CD14-positive monocyte (primary cell): ENCODE results near the gene SRGAP1. TPM values are rescaled to one million over a fixed set of nuclear protein-coding genes. Genes with fewer than 3 reads are reported as not detected.

Source experiments
- DNase-seq, 3 donors: peaks; one replicate each; pipeline ENCODE4 v3.0.0-alpha.2; 2011 to 2022
- H2AFZ ChIP-seq: 2 replicates; pipeline ENCODE4 v1.6.0; 2012; ENCODE audit warnings: mild to moderate bottlenecking, low read depth, low read length, inconsistent platforms; ENCODE audit not compliant: insufficient read depth, poor library complexity, severe bottlenecking
- H3K27ac ChIP-seq, 2 donors: 1 replicate in 1 of 2; 2 replicates in 1 of 2; pipeline ENCODE4 v1.5.1; 2012 to 2013; ENCODE audit warnings: low read length in 2 of 2, control low read depth in 1 of 2, inconsistent platforms in 1 of 2, low read depth in 1 of 2, mild to moderate bottlenecking in 1 of 2
- H3K27me3 ChIP-seq, 2 donors: one replicate each; pipeline versions ENCODE4 v1.6.0 to v1.6.1; 2011 to 2013; ENCODE audit warnings: low read length in 2 of 2; ENCODE audit not compliant: control insufficient read depth in 2 of 2, insufficient read depth in 2 of 2
- H3K36me3 ChIP-seq, 2 donors: replicated peaks in 1 of 2; 1 replicate in 1 of 2; 2 replicates in 1 of 2; pipeline versions ENCODE4 v1.5.1 to v1.6.1; 2012 to 2013; ENCODE audit warnings: low read length in 2 of 2, control low read depth in 1 of 2, inconsistent platforms in 1 of 2, mild to moderate bottlenecking in 1 of 2; ENCODE audit not compliant: insufficient read depth in 2 of 2, control insufficient read depth in 1 of 2
- H3K4me1 ChIP-seq, 2 donors: 1 replicate in 1 of 2; 2 replicates in 1 of 2; pipeline versions ENCODE4 v1.5.1 to v1.6.1; 2012 to 2013; ENCODE audit warnings: low read length in 2 of 2, control low read depth in 1 of 2, inconsistent platforms in 1 of 2, mild to moderate bottlenecking in 1 of 2, moderate library complexity in 1 of 2; ENCODE audit not compliant: insufficient read depth in 2 of 2, control insufficient read depth in 1 of 2
- H3K4me2 ChIP-seq: replicated peaks from 2 replicates; pipeline ENCODE3; 2012; ENCODE audit warnings: low read length, moderate library complexity, mild to moderate bottlenecking; ENCODE audit not compliant: poor library complexity, severe bottlenecking; ENCODE audit errors: extremely low read depth
- H3K4me3 ChIP-seq, 3 experiments: fragments of 200-600 bp in 1 of 3; sonication (generic) in 1 of 3; replicated peaks in 1 of 3; 1 replicate in 2 of 3; 2 replicates in 1 of 3; pipeline ENCODE4 v1.5.1; 2011 to 2013; ENCODE audit warnings: low read length in 3 of 3, mild to moderate bottlenecking in 3 of 3, control low read depth in 2 of 3, low read depth in 2 of 3, inconsistent platforms in 1 of 3, moderate library complexity in 1 of 3
- H3K79me2 ChIP-seq: 2 replicates; pipeline ENCODE4 v1.6.0; 2012; ENCODE audit warnings: mild to moderate bottlenecking, control low read depth, inconsistent platforms, low read length, moderate library complexity; ENCODE audit not compliant: insufficient read depth
- H3K9ac ChIP-seq: 2 replicates; pipeline ENCODE4 v1.6.0; 2017; ENCODE audit warnings: low read length, mild to moderate bottlenecking; ENCODE audit not compliant: insufficient read depth, poor library complexity, severe bottlenecking
- H3K9me3 ChIP-seq, 2 donors: replicated peaks in 1 of 2; 1 replicate in 1 of 2; 2 replicates in 1 of 2; pipeline versions ENCODE4 v1.5.1 to v1.6.1; 2012 to 2013; ENCODE audit warnings: low read length in 2 of 2, control low read depth in 1 of 2; ENCODE audit not compliant: control insufficient read depth in 1 of 2, insufficient read depth in 1 of 2
- H4K20me1 ChIP-seq: 2 replicates; pipeline ENCODE4 v1.6.0; 2012; ENCODE audit warnings: mild to moderate bottlenecking, low read length, control low read depth, moderate library complexity; ENCODE audit not compliant: insufficient read depth
- H3K27ac Mint-ChIP-seq, 7 donors: one replicate each; pipeline ENCODE4 v1.8.0; 2020; ENCODE audit warnings: mild to moderate bottlenecking in 7 of 7, mixed read lengths in 7 of 7, moderate library complexity in 6 of 7, inconsistent platforms in 2 of 7
- H3K27me3 Mint-ChIP-seq, 3 donors: one replicate each; pipeline ENCODE4 v1.8.0; 2021 to 2022; ENCODE audit warnings: low read depth in 3 of 3, mild to moderate bottlenecking in 3 of 3, mixed read lengths in 3 of 3, moderate library complexity in 3 of 3, inconsistent platforms in 1 of 3
- H3K36me3 Mint-ChIP-seq, 2 donors: one replicate each; pipeline ENCODE4 v1.8.0; 2020; ENCODE audit warnings: mixed read lengths in 2 of 2, inconsistent platforms in 1 of 2, mild to moderate bottlenecking in 1 of 2
- H3K4me1 Mint-ChIP-seq: one replicate; pipeline ENCODE4 v1.8.0; 2020; ENCODE audit warnings: mild to moderate bottlenecking, mixed read lengths
- H3K4me3 Mint-ChIP-seq, 2 donors: one replicate each; pipeline ENCODE4 v1.8.0; 2020; ENCODE audit warnings: mild to moderate bottlenecking in 2 of 2, mixed read lengths in 2 of 2, moderate library complexity in 1 of 2
- H3K9me3 Mint-ChIP-seq, 7 donors: one replicate each; pipeline ENCODE4 v1.8.0; 2020 to 2022; ENCODE audit warnings: mixed read lengths in 7 of 7, mild to moderate bottlenecking in 6 of 7, moderate library complexity in 6 of 7, inconsistent platforms in 2 of 7
- CTCF ChIP-seq: fragments of 200-600 bp; IDR thresholded peaks from one replicate; pipeline ENCODE4 v1.8.0; 2022; ENCODE audit warnings: antibody characterized with exemption, mild to moderate bottlenecking
- WGBS: methylation state at CpG from one replicate; pipeline ENCODE4 v1.1.5; 2013; ENCODE audit warnings: missing lambda C conversion rate; ENCODE audit not compliant: insufficient coverage; 5-methylcytosine and 5-hydroxymethylcytosine counted together
- intact Hi-C, 2 donors: fragments of 100-400 bp; cut with micrococcal nuclease; formaldehyde crosslinking; loops; one replicate each; pipeline versions ENCODE4 v1.15.0 to v1.15.1; 2023
- polyA plus RNA-seq, 3 donors: library from polyadenylated mRNA; depleted of rRNA in 1 of 3; unstranded in 2 of 3; stranded (reverse) in 1 of 3; fragments of 300-500 nt in 2 of 3; fragments of >200 nt in 1 of 3; fragmentation: Illumina TruSeq in 2 of 3; gene quantifications; 1 replicate in 2 of 3; 2 replicates in 1 of 3; pipeline ENCODE4 v1.2.3, GENCODE V29; 2012 to 2021

The SRGAP1 gene
- polyA plus RNA-seq, 3 donors: 0.05 to 0.52 (median 0.07) TPM

GRCh38 chr12:63948211-63948610 lies 103.7 kb downstream of the SRGAP1 start:
- H3K4me3 Mint-ChIP-seq: no peak overlapping the region

GRCh38 chr12:63949902-63950301 lies 105.4 kb downstream of the SRGAP1 start:
- no peak for DNase-seq
- Histone ChIP-seq H3K36me3 (no peaks in the 10 kb centered on the region), H2AFZ (no peak overlapping the region), H3K9me3 (no peaks in the 10 kb centered on the region), H4K20me1 (no peaks in the 10 kb centered on the region), H3K9ac (no peak overlapping the region), H3K79me2 (no peaks in the 10 kb centered on the region), H3K4me2 (no peak overlapping the region), H3K27me3 (no peaks in the 10 kb centered on the region), H3K27ac (no peak overlapping the region), H3K4me1 (peaks cover 8 to 10% of the 10 kb centered on the region in 2 donors), H3K4me3 (no peak overlapping the region)
- H3K27me3 Mint-ChIP-seq: peaks cover 0 to 6% (median 0%) of the 10 kb centered on the region in 3 donors
- H3K27ac Mint-ChIP-seq: no peak overlapping the region
- H3K4me1 Mint-ChIP-seq: peaks cover 8% of the 10 kb centered on the region
- no peak for TF ChIP-seq CTCF
- no peak overlapping the region for H3K4me3 Mint-ChIP-seq
- H3K36me3 Mint-ChIP-seq: no peaks in the 10 kb centered on the region
- intact Hi-C loops: loop anchor here in 1 of 2 donors (10.0 kb wide), 1 partner anchor 105 kb away; the partner anchor contains the start of gene SRGAP1
- no CpG with 5 or more reads among the region's 2 CpGs for WGBS
- H3K9me3 Mint-ChIP-seq: no peaks in the 10 kb centered on the region

More at GRCh38 chr12:63948211-63948610, 103.7 kb downstream of the SRGAP1 start:
- H3K4me3 ChIP-seq: no peak overlapping the region
- H3K9ac ChIP-seq: no peak overlapping the region
- no peaks in the 10 kb centered on the region for H3K79me2 ChIP-seq
- peaks cover 17% of the 10 kb centered on the region for H3K4me1 Mint-ChIP-seq
- no peak overlapping the region for H2AFZ ChIP-seq
- H3K36me3 ChIP-seq: no peaks in the 10 kb centered on the region
- no peaks in the 10 kb centered on the region for H4K20me1 ChIP-seq
- no peak for TF ChIP-seq CTCF
- peaks cover 14 to 17% of the 10 kb centered on the region in 2 donors for H3K4me1 ChIP-seq
- H3K4me2 ChIP-seq: no peak overlapping the region
- H3K27ac Mint-ChIP-seq: no peak overlapping the region
- H3K27me3 ChIP-seq: no peaks in the 10 kb centered on the region
- no peaks in the 10 kb centered on the region for H3K9me3 ChIP-seq
- no peaks in the 10 kb centered on the region for H3K36me3 Mint-ChIP-seq
- DNase-seq: no peak
- no peak overlapping the region for H3K27ac ChIP-seq
- H3K27me3 Mint-ChIP-seq: peaks cover 0 to 5% (median 0%) of the 10 kb centered on the region in 3 donors
- intact Hi-C loops: no loop called here
- peaks cover 0 to 4% (median 0%) of the 10 kb centered on the region in 7 donors for H3K9me3 Mint-ChIP-seq
